NB4 (cell line): ENCODE results near the gene BTC.

ENCODE experiments used
- CTCF ChIP-seq: IDR thresholded peaks from one replicate; pipeline ENCODE4 v1.5.1; 2012; ENCODE audit warnings: low read depth, low read length
- POLR2A ChIP-seq: IDR thresholded peaks from 2 replicates; pipeline ENCODE4 v1.6.1; 2011; ENCODE audit warnings: mild to moderate bottlenecking; ENCODE audit not compliant: insufficient read length; ENCODE audit errors: extremely low read depth

- no peak for TF ChIP-seq CTCF
- no peak for TF ChIP-seq POLR2A
These were observed 454 bp downstream of the BTC start for GRCh38 chr4:74793757-74794381.
